ENCODE results near the gene TRIM65.

GRCh38 chr17:75849724-75850123 is 47.0 kb downstream of the TRIM65 start:
- TF ChIP-seq CTCF (IDR thresholded peaks at IDR 0.05): no peak
- no peak for TF ChIP-seq POLR2A (IDR thresholded peaks at IDR 0.05)
